ENCODE measurements around the gene MCTP2.

The MCTP2 gene

GRCh38 chr15:94263341-94264273, 32.2 kb downstream of the MCTP2 start:
- DNase-seq (ENCODE audit: low spot score), result no peak

- no peak for DNase-seq (ENCODE audit: low spot score)
These were observed 33.6 kb downstream of the MCTP2 start for GRCh38 chr15:94265009-94265408.

GRCh38 chr15:94265982-94266381, 34.6 kb downstream of the MCTP2 start:
- no peak for DNase-seq (ENCODE audit: low spot score)

GRCh38 chr15:94266789-94267188, 35.4 kb downstream of the MCTP2 start:
- no peak for DNase-seq (ENCODE audit: low spot score)

- DNase-seq (ENCODE audit: low spot score), result no peak
These were observed 38.6 kb downstream of the MCTP2 start for GRCh38 chr15:94269954-94270353.

GRCh38 chr15:94270570-94270969, 39.2 kb downstream of the MCTP2 start:
- DNase-seq (ENCODE audit: low spot score), result no peak

GRCh38 chr15:94272251-94272898, 41.0 kb downstream of the MCTP2 start:
- DNase-seq (ENCODE audit: low spot score), result no peak

GRCh38 chr15:94273826-94274225, 42.5 kb downstream of the MCTP2 start:
- no peak for DNase-seq (ENCODE audit: low spot score)

GRCh38 chr15:94274745-94275144, 43.4 kb downstream of the MCTP2 start:
- no peak for DNase-seq (ENCODE audit: low spot score)

GRCh38 chr15:94277485-94277884, 46.1 kb downstream of the MCTP2 start:
- DNase-seq (ENCODE audit: low spot score), result no peak

GRCh38 chr15:94279736-94280135, 48.4 kb downstream of the MCTP2 start:
- no peak for DNase-seq (ENCODE audit: low spot score)

- DNase-seq (ENCODE audit: low spot score), result no peak
These were observed 48.9 kb downstream of the MCTP2 start for GRCh38 chr15:94280301-94280700.

GRCh38 chr15:94282269-94283250, 51.2 kb downstream of the MCTP2 start:
- no peak for DNase-seq (ENCODE audit: low spot score)

GRCh38 chr15:94286583-94286982, 55.2 kb downstream of the MCTP2 start:
- no peak for DNase-seq (ENCODE audit: low spot score)

- no peak for DNase-seq (ENCODE audit: low spot score)
These were observed 56.5 kb downstream of the MCTP2 start for GRCh38 chr15:94287794-94288246.

- DNase-seq (ENCODE audit: low spot score), result no peak
These were observed 59.4 kb downstream of the MCTP2 start for GRCh38 chr15:94290730-94291129.

- DNase-seq (ENCODE audit: low spot score), result no peak
These were observed 62.3 kb downstream of the MCTP2 start for GRCh38 chr15:94293411-94294402.

- no peak for DNase-seq (ENCODE audit: low spot score)
These were observed 63.2 kb downstream of the MCTP2 start for GRCh38 chr15:94294556-94294955.

GRCh38 chr15:94295275-94295674, 63.9 kb downstream of the MCTP2 start:
- DNase-seq (ENCODE audit: low spot score), result no peak

GRCh38 chr15:94296717-94297116, 65.4 kb downstream of the MCTP2 start:
- DNase-seq (ENCODE audit: low spot score), result no peak

- no peak for DNase-seq (ENCODE audit: low spot score)
These were observed 66.2 kb downstream of the MCTP2 start for GRCh38 chr15:94297558-94297957.
